Measurements from ENCODE around the gene SPON1.
A peak's percentile ranks its signal among the peaks of the same experiment; 100 is the strongest.

Gene SPON1

DNA sequence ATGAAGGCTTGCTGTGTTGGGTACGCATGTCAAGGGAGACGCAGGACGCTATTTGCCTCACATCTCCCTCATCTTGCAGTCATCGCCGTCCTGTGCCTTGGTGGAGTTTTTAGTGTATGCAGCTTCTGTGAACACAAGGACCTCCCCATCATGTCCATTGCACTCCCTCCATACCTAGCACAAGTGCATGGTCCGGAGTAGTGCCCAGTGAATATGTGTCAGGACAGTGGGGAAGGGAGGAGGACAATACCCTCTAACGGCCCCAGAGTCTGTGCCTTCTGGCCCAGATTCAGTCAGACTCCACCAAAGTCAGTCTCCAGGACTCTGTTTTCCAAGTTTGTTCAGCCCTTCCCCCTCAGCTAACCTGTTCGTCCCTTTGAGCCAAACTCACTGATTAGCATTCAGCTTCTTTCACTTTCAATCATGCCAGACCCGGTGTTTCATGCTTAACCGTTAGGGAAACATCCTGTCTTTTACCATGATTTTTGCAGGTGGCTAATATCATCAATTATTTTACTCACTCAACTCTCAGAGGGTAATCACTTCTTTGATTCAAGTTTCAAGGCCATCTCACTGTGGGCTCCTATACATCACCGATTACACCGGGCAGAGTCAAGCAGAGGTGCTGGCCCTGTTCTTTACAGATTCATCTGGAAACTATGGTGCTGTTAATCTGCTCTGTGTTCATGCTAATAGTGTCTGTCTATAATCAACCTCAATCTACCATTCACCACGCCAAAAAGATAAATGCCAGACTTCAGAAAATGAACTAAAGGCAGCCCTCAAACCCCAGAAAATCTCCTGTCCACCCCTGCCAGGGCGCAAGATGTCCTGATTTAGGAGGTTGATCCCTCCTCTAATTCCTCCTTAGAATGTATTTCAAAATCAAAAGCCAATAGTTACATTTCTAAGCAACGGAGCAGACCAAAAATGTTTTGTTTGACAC lies 240.0 kb downstream of the SPON1 start:
- DNase-seq = no peak

DNA sequence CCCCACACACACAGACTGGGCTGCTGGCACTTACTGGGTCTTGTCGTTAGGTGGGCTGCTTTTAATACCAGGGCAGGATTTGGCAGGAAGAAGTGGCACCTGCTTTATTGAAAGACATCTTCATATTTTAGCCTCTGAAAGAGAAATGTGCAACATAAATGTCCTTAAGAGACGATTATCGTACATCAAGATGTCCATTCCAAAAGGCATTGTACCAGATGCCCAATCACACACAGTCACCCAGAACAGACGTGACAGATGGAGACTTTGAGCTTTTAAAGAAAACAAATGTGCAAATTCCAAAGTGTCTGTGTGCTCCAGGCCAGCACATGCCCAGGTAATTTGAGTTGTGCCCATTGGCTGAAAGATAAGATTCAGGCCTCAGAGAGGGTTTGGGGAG lies 240.8 kb downstream of the SPON1 start:
- DNase-seq = no peak

DNA sequence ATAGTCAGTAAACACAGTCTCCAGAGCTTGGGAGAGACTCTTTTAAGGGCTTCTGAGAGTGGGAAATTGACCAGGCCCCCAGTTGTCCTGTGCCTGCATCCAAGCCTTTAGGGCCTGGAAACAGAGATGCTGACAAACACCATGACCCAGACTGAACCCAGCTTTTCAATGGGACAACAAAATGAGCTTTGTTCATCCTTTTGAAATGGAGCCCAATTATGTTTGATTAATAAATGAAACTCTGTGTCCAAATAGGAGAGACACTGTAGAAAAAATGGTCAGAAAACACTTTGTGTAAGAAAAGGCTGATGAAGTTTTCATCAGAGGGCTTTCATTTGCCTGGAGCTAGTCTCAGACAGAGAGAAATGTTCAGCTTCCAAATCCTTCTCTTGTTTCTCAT lies 250.5 kb downstream of the SPON1 start:
- DNase-seq = no peak

DNA sequence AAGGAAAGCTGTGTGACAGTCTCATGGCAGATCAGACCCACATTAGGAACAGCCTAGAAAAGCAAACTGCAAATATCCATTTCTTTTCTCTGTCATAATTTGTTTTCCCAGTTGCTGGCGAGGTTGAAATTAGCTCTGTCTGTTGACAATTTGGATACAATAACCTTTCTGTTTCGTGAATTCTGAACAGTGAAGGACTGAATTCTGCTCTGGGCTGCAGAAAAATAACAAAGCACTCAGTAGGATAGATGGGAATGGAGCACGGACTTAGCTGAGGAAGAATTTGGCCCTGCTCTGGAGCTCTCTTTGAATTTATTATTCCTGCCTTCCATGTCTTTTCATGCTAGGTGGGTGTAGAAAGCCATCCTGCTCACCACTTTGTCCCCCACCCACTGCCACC lies 256.2 kb downstream of the SPON1 start:
- DNase-seq = no peak

DNA sequence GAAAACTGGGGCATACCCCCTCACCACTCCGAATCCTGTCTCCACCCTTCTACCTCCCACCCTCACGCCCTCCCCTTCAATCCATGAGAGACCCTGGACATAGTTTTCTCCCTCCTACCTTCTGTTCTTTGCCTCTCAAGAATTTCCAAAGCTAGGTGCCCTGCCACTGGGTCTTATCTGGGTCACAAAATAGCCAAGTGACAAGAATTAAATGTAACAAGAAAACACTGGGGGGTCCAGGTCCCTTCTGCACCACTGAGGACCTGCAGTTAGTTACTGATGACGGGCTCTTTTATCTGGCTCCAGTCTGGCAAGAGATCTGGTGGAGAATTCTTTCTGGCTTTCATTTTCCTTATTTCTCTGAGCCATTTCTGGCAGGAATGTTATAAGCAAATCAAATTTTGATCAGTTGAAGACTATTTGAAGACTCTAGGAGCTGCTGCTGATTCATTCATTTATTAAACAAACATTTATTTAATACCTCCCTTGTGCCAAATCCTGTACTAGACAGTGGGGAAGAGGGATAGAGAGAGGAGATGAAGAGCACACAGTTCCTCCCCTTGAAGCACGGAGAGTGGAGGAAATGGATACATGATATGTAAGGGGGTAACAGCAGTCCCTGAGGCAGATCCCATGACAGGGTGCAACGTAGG lies 261.2 kb downstream of the SPON1 start:
- no peak for DNase-seq

DNA sequence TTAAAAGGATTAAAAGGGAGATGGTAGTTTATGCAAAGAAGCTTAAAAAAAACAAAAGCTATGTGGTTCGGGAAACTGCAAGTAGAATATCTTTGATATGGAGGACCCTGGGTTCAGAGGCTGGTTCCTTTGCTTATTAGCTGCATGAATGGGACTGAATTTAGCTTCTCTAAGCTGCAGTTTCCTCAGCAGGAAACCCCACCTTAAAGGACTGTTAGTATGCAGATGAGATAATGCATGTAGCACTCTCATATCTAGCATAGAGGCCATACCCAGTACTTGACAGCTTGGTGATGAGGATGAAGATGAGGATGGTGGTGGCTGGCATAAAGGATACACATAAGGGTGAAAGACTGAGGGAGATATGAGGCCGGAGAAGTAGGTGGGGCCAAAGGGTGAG lies 261.9 kb downstream of the SPON1 start:
- no peak for DNase-seq

DNA sequence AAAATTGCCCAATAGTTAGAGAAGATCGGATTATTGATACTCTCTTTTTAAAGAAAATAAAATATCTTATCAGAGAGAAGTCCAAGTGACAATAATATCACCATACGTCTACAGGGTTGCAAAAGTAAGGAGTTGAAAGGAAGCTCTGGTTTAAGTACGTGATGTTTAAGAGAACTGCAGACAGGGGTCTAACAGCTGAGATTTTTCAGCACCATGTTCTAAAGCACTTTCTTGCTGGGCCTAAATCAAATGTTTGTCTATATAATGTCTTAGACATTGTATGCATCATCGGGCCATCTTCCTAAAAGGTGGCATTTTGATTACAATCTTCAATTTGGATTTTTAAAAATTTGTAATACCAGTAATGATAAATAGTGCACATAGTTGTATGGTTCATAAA lies 263.1 kb downstream of the SPON1 start:
- no peak for DNase-seq

DNA sequence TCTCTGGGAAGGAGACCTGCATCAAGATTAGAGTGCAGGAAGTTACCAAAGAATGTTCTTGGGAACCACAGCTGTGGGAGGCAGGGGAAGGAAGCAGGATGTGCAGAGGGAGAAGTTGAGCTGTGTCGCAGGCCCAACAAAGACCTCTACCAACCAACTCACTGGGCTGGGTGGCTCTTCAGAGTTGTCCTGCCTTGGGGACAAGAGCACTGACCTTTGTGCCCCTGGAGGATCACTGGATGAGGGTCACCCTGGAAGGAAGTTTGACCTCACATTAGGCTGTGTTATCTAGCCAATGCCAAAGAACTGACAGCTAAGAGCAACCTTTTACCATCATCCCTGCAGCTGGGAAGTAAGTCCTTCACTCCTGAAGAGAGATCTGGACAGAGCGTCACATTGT lies 265.8 kb downstream of the SPON1 start:
- DNase-seq = no peak

DNA sequence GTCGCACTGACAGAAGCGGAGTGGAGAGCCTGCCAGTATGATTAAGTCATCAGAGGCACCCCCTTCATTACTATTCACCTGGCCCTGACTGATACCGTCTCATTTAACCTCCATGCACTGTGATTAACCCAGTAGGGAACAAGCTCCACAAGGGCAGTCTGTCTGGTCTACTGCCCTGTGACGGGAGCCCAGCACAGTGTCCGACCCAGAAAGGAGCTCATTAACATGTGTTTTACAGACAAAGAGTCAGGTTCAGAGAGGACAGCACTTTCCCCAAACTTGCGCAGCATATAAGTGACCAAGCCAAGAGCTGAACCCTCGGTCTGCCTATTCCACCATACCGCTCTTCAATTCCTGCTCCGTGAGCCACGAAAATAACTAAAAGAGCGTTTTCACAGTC lies 266.9 kb downstream of the SPON1 start:
- DNase-seq = no peak

DNA sequence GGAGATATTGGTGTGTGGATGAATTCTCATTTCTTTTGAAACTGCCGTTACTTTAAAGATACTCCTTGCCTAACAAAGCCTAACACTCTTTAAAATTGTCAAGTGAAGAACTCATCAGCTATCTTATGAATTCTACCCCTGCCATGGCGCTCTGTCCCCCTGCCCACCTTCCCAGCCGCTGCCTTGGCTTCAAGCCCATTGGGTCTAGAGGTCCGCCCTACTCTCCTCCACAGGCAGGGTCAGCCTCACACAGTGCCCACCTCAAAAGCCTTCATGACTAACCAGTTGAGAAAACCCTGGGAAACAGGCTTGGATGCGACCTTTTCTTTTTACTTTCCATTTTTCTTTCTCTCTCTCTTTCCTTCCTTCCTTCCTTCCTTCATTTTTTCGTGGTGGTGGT lies 267.9 kb downstream of the SPON1 start:
- no peak for DNase-seq

DNA sequence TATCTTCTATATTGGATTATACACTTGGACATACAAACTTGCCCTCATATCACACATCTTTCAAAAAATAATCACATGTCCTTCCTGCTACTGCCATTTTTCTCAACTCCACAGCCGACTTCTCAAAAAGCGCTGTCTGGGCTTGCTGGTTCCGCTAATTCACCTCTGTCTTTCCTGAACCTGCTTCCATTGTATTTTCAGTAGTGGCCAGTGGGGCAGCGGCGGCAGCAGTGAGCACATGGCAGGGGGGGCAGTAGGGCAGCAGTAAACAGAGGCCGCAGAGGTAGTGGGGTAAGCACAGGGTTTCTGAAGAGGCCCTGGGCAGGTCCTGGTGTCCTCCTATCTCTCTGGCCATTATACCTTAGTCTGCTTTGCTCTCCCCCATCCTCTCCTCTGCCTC lies 270.1 kb downstream of the SPON1 start:
- no peak for DNase-seq

DNA sequence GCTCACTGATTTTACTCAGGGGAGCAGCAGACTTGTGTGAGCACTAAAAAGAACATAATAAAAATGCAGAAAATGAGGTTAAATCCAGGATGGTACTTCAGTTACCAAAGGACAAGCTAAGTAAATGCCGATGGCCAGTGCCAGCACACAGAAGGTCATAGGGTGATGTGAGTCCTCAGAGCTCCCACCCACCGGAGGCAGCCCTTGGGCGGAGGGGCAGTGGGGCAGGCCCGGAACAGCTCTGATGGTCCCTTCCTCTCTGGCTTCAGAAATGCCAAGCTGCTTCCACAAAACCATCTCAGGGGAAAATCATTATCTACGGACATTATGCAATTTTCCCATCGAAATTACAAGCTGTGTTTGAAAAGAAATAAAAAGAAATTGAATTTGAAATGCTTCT lies 271.9 kb downstream of the SPON1 start:
- DNase-seq = no peak

DNA sequence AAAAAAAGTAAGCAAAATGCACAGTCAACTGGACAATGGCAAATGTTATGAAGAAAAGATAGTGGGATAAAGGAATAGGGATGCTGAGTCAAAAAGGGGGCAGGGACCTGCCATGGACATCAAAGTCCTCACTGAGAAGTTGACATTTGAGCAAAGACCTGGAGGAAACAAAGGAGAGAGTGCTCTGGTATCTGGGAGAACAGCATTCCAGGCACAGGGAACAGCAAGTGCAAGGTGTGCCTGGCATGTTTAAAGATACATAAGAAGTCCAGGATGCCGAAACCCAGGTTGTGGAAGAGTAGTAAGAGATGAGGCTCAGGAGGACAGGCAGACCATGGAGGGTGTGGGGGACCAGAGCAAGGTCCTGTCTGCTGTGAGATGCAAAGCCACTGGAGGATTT lies 273.2 kb downstream of the SPON1 start:
- no peak for DNase-seq

DNA sequence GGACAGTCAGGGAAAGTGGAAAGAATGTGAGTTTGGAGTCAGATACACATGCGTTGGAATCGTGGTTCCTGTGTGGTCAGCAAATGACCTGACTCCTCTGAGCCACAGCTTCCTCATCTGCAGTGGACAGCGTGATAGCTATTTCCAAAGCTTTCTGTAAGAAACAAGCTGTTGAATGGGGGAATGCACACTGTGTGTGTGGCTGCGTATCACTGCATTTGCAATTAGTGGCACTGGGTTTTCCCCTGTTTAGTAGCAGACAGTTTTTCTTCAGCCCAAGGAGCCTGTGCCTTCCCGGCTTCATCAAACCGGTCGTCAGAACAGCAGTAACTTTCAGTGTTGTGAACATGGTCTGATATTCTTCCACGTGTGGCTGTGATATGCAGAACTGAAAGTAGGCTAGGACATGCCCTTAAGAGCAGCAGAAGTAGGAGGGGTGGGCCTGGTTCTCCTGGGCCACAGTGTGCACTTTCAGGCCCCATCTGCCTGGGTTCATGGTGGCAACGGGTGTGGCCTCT lies 275.0 kb downstream of the SPON1 start:
- no peak for DNase-seq

DNA sequence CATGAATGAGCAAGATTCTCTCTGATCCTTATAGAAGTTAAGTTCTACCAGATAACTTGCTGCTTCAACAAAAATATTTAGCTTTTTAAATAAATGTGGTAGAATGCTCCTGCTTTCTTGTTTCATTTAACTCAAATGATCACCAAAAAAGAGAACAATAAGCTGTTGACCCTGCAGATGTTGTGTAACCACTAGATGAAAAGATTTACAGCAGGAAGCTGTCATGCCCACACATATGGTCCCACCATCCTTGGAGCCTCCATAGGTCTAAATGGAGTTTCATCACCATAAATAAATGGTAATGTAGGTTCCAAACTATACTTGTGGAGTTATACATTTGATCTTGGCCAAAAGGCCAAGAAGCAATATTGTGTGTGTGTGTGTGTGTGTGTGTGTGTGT lies 277.7 kb downstream of the SPON1 start:
- DNase-seq = no peak

DNA sequence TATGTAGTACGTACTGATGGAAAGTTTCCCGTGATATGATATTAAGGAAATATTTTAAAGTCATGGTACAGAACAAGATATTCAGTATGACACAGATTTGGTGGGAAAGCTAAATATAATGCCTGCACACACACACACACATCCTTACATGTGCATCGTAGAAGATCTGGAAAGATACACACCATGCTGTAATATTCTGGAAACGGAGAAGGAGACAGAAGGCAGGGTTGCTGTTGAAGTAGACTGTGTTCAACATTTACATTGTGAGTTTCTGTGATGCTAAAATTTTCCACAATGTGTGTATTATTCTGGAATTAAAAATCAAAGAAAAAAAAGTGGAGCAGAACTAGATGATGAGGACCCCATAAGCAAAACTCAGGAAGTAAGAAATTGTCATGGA lies 278.4 kb downstream of the SPON1 start:
- DNase-seq = no peak

DNA sequence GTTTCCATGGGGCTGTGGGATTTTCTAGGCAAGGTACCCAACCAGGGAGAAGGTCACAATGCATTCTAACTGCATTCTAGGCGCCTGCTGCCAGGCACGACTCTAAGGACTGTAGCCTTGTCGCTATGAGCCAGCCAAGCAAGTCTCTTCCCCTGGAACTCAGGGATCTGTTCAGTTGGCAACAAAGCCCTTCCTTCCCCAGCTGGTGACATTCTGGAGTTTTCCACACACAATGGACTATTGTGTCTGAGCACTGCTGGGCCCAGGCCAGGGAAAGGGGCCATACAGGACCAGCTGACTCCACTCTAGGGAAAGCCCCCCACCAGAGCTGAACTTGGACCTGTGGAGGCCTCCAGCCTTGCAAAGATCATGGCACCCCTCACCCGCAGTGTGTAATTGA lies 279.7 kb downstream of the SPON1 start:
- DNase-seq = no peak

DNA sequence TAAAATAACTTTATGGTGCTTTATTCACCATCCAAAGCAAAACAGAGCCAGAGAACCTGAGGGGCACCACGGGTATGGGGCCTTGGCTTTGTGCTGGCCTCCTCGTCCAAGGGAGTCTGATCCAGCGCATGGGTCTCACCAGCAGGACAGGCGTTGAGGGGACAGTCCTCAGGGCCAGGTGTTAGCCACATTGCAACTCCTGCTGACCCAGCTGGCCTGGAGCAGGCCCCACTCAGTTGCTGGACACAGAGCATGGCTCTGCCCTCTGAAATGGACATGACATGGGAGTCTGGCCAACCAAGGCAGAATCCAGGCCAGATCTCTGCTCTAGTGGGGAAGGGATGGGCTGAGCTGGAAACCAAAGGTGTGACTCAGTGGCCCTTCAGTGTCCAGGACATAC lies 280.2 kb downstream of the SPON1 start:
- DNase-seq = no peak

DNA sequence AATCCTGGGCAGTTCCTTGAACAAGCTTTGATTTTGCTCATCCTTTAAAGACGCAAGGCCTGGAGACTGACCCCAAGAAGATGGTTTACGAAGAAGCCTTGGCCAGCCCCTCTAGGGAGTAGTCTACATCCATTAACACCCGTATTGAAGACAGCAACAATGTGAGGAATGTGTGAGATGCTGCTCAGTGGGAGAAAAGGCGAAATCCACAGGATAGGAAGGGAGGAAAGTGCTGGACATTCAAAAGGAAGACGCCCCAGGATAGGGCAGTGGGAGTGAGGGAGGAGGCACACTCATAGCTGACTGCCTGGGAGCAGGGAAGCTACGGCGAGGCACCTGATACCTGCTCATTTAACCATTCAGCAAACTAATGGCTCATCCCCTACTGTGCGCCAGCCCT lies 282.4 kb downstream of the SPON1 start:
- no peak for DNase-seq

DNA sequence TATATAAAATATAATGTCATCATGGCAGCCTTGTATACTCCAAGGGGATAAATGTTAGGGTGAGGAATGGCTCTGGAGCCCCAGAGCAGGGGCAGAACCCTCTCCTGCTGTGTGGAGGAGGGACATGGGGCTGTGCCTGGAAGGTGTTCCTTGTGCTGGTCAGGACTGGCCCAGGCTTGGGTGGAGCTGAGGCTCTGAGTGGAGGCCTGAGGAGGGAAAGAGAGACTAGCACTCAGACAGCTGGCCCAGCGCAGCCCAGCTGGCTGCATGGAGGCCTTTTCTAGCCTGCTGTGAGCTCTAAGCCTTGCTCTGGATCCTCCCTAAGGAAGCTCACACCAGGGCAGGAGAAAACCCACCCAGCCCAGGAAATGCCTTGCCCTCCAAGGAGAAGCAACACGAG lies 282.9 kb downstream of the SPON1 start:
- no peak for DNase-seq

DNA sequence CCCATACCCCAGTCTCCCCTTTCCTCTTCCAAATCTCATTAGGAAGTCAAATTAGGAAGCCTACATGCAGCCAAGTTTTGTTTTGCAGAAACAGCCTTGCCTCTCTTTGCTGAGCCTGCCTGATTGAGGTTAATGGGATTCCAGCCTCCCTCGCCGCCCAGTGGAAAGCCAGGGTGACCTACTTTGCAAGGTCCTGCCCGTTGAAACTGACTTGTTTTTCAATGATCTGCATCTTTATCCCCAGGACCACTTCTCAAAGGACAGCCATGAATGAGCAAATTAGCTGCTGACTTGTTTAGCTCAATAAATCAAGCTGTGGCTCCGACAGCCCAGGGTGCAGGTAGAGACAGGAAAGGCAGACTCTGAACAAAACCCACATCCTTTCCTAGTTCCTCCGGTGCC lies 286.1 kb downstream of the SPON1 start:
- DNase-seq = peak; percentile 14

DNA sequence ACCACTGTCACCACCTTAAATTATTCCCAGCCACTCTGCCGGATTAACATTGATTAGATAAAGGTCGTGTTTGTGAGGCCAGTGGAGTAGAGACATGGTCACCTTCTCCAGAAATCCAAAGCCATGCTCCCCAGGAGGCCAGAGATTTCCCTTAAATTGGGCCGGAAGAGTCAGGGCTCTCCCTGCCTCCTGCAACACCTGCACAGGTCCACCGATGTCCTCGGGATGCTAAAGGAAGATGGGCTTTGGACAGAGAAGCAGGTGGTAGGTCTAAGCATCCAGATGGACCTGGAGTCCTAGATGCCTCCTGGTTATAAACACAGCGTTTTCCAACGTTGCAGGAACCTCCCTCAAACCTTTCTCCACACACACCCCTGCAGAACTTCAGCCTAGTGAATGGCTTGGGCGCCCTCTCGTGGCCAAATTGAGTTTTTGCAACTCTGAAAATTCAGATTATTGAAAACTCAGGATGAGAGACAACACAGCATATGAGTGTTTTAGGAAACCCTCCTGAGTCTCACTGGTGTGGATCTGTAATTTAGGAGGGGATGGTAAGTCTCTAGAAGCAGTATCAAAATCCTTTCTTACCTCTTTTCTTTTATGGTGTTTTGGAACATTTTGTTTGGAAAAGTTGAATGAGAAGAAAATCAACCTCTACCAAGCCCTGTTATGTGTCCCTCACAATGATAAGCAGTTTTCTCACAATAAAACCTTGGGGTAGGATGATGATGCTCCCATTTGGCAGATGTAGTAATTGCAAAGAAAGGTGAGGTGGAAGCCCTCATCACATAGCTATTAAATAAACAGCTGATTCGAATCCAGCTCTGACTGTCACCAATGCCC lies 286.8 kb downstream of the SPON1 start:
- DNase-seq = peak; percentile 46

DNA sequence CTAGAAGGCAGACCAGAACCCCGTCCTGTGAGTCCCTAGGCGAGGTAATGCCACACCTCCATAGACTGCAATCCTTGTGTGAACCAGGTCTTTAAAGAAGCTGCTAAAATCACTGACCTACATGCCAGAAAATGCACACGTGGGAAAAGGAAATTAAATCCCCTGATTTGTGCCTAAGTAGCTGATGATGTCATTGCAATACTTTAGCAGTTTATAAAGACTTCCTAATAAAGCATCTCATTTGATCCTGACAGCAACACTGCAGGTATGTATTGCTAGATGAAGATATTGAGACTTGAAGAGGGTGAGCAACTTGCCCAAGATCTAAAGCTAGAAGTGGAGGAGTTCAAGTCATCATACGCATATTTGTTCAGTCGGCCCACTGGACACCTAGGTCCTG lies 289.2 kb downstream of the SPON1 start:
- no peak for DNase-seq

Measured in activated effector memory CD4-positive, alpha-beta T cell treated with Interleukin-2 at 50 U/mL for 16 hours (primary cell).